H1 (cell line): ENCODE results near the gene CCDC116. TPM values are rescaled to one million over a fixed set of nuclear protein-coding genes. Genes with fewer than 3 reads are reported as not detected.

ENCODE experiments used
- CTCF ChIA-PET: fragments of 300-600 bp; sonication (Branson Sonifier 250); formaldehyde crosslinking; loops from one replicate; lab custom pipeline; 2021; ENCODE audit not compliant: partially characterized antibody; lab: Charles Lee
- POLR2A ChIA-PET: fragments of 300-600 bp; sonication (Branson Sonifier 250); formaldehyde crosslinking; loops from one replicate; lab custom pipeline; 2021; ENCODE audit warnings: inconsistent platforms; ENCODE audit not compliant: partially characterized antibody; lab: Charles Lee
- DNase-seq, 2 experiments: peaks; one replicate each; pipeline versions ENCODE4 v3.0.0 to v3.0.0-alpha.2; 2010 to 2022; ENCODE audit warnings: low spot score in 2 of 2, low read depth in 1 of 2, mixed read lengths in 1 of 2
- FAIRE-seq: peaks from 2 replicates; lab custom pipeline; 2011; peaks lifted over from hg19 to GRCh38; lab: Jason Lieb, UNC
- H2AFZ ChIP-seq: 2 replicates; pipeline ENCODE4 v1.8.1; 2012; ENCODE audit warnings: low read length, inconsistent platforms
- H2AK5ac ChIP-seq: 2 replicates; pipeline ENCODE4 v1.6.1; 2013; ENCODE audit warnings: low read depth, low read length
- H2BK120ac ChIP-seq: replicated peaks from 2 replicates; pipeline ENCODE3; 2013; ENCODE audit warnings: low read depth, low read length, inconsistent platforms
- H2BK12ac ChIP-seq: 2 replicates; pipeline ENCODE4 v1.6.1; 2013; ENCODE audit warnings: low read depth, low read length
- H2BK15ac ChIP-seq: 2 replicates; pipeline ENCODE4 v1.6.1; 2013; ENCODE audit warnings: low read length
- H2BK20ac ChIP-seq: 2 replicates; pipeline ENCODE4 v1.6.1; 2013; ENCODE audit warnings: low read length
- H2BK5ac ChIP-seq: 2 replicates; pipeline ENCODE4 v1.6.1; 2013; ENCODE audit warnings: low read depth, low read length
- H3K14ac ChIP-seq: 2 replicates; pipeline ENCODE4 v1.6.1; 2013; ENCODE audit warnings: inconsistent platforms; ENCODE audit not compliant: insufficient read length
- H3K18ac ChIP-seq: 2 replicates; pipeline ENCODE4 v1.6.1; 2013; ENCODE audit warnings: low read length; ENCODE audit errors: extremely low read depth
- H3K23ac ChIP-seq: 2 replicates; pipeline ENCODE4 v1.6.1; 2013; ENCODE audit warnings: inconsistent platforms; ENCODE audit not compliant: insufficient read length
- H3K23me2 ChIP-seq: 2 replicates; pipeline ENCODE4 v1.6.1; 2013; ENCODE audit warnings: low read depth, low read length
- H3K27ac ChIP-seq: 2 replicates; pipeline ENCODE4 v1.6.1; 2011; ENCODE audit warnings: low read depth, low read length, inconsistent platforms
- H3K27me3 ChIP-seq, 4 experiments: replicated peaks in 1 of 4; 1 replicate in 1 of 4; 2 replicates in 3 of 4; pipeline versions ENCODE4 v1.6.1 to v1.8.1; 2011 to 2013; ENCODE audit warnings: low read length in 3 of 4, mild to moderate bottlenecking in 3 of 4, inconsistent platforms in 2 of 4, mixed read lengths in 2 of 4, moderate library complexity in 1 of 4; ENCODE audit not compliant: control insufficient read depth in 3 of 4, insufficient read depth in 3 of 4; ENCODE audit errors: extremely low read depth in 1 of 4
- H3K36me3 ChIP-seq, 4 experiments: 2 replicates each; pipeline versions ENCODE4 v1.6.1 to v1.8.1; 2011 to 2013; ENCODE audit warnings: mild to moderate bottlenecking in 4 of 4, low read length in 3 of 4, moderate library complexity in 2 of 4, control low read depth in 1 of 4, inconsistent platforms in 1 of 4; ENCODE audit not compliant: insufficient read depth in 4 of 4, control insufficient read depth in 2 of 4
- H3K4ac ChIP-seq: replicated peaks from 2 replicates; pipeline ENCODE3; 2013; ENCODE audit warnings: low read length, low read depth, mixed read lengths, inconsistent platforms; ENCODE audit not compliant: insufficient read length
- H3K4me1 ChIP-seq, 4 experiments: replicated peaks in 1 of 4; 1 replicate in 1 of 4; 2 replicates in 3 of 4; pipeline versions ENCODE4 v1.6.1 to v1.8.1; 2011 to 2013; ENCODE audit warnings: low read length in 3 of 4, inconsistent platforms in 2 of 4, mixed read lengths in 1 of 4; ENCODE audit not compliant: insufficient read depth in 4 of 4, control insufficient read depth in 3 of 4
- H3K4me2 ChIP-seq, 2 experiments: 2 replicates each; pipeline versions ENCODE4 v1.6.1 to v1.8.1; 2011 to 2013; ENCODE audit warnings: low read depth in 2 of 2, low read length in 2 of 2, control low read depth in 1 of 2, inconsistent platforms in 1 of 2, mild to moderate bottlenecking in 1 of 2; ENCODE audit not compliant: insufficient read depth in 1 of 2
- H3K4me3 ChIP-seq, 4 experiments: fragments of 200-600, 300-600 bp in 1 of 4; sonication (generic), shearing (Covaris generic), sonication (Bioruptor Twin) in 1 of 4; 2 replicates each; pipeline versions ENCODE4 v1.5.1 to v1.8.1; 2011 to 2016; ENCODE audit warnings: low read length in 4 of 4, low read depth in 3 of 4, control low read depth in 2 of 4, inconsistent platforms in 2 of 4, mild to moderate bottlenecking in 2 of 4, mixed read lengths in 1 of 4, moderate library complexity in 1 of 4; ENCODE audit not compliant: insufficient read depth in 2 of 4; ENCODE audit errors: extremely low read depth in 1 of 4
- H3K56ac ChIP-seq: replicated peaks from 2 replicates; pipeline ENCODE3; 2013; ENCODE audit warnings: low read depth, mild to moderate bottlenecking, mixed read lengths, low read length, inconsistent platforms; ENCODE audit not compliant: insufficient read length
- H3K79me1 ChIP-seq: 2 replicates; pipeline ENCODE4 v1.6.1; 2013; ENCODE audit warnings: low read depth, low read length, control low read depth
- H3K79me2 ChIP-seq, 2 experiments: 2 replicates each; pipeline versions ENCODE4 v1.6.1 to v1.8.1; 2012 to 2013; ENCODE audit warnings: low read length in 2 of 2, mild to moderate bottlenecking in 2 of 2, inconsistent platforms in 1 of 2; ENCODE audit not compliant: insufficient read depth in 2 of 2, control insufficient read depth in 1 of 2
- H3K9ac ChIP-seq, 4 experiments: replicated peaks in 1 of 4; 1 replicate in 1 of 4; 2 replicates in 3 of 4; pipeline versions ENCODE4 v1.6.1 to v1.8.1; 2011 to 2013; ENCODE audit warnings: low read depth in 3 of 4, low read length in 3 of 4, control low read depth in 2 of 4, mild to moderate bottlenecking in 2 of 4, moderate library complexity in 2 of 4, inconsistent platforms in 1 of 4; ENCODE audit errors: extremely low read depth in 1 of 4
- H3K9me3 ChIP-seq, 2 experiments: 2 replicates each; pipeline versions ENCODE4 v1.6.1 to v1.8.1; 2012 to 2013; ENCODE audit warnings: mild to moderate bottlenecking in 2 of 2, moderate library complexity in 2 of 2, control low read depth in 1 of 2, inconsistent platforms in 1 of 2, low read depth in 1 of 2, low read length in 1 of 2, mixed read lengths in 1 of 2; ENCODE audit not compliant: insufficient read depth in 2 of 2
- H4K20me1 ChIP-seq, 2 experiments: replicated peaks in 1 of 2; 2 replicates each; pipeline versions ENCODE3 to v1.8.1; 2011 to 2013; ENCODE audit warnings: inconsistent platforms in 2 of 2, low read length in 2 of 2, mild to moderate bottlenecking in 1 of 2; ENCODE audit not compliant: insufficient read depth in 2 of 2, control insufficient read depth in 1 of 2
- H4K5ac ChIP-seq: 2 replicates; pipeline ENCODE4 v1.6.1; 2013; ENCODE audit warnings: low read length, low read depth, mixed read lengths, inconsistent platforms; ENCODE audit not compliant: insufficient read length
- H4K8ac ChIP-seq: 2 replicates; pipeline ENCODE4 v1.8.0; 2013; ENCODE audit warnings: mild to moderate bottlenecking, moderate library complexity, low read length, inconsistent platforms; ENCODE audit not compliant: insufficient read depth; ENCODE audit errors: extremely low read depth
- H4K91ac ChIP-seq: replicated peaks from 2 replicates; pipeline ENCODE3; 2013; ENCODE audit warnings: low read length, mixed read lengths, inconsistent platforms; ENCODE audit not compliant: insufficient read length
- BACH1 ChIP-seq: IDR thresholded peaks from 2 replicates; pipeline ENCODE4 v1.6.1; 2012; ENCODE audit warnings: low read length, improper control_type of control experiment
- CTCF ChIP-seq, 3 experiments: IDR thresholded peaks; 1 replicate in 2 of 3; 2 replicates in 1 of 3; pipeline versions ENCODE4 v1.5.1 to v1.6.1; 2011; ENCODE audit warnings: low read length in 3 of 3, mild to moderate bottlenecking in 3 of 3, inconsistent platforms in 2 of 3, low read depth in 1 of 3, moderate library complexity in 1 of 3; ENCODE audit not compliant: insufficient read depth in 1 of 3; ENCODE audit errors: control extremely low read depth in 1 of 3
- KDM5A ChIP-seq: fragments of 200-600 bp; IDR thresholded peaks from 2 replicates; pipeline ENCODE4 v1.7.1; 2012; ENCODE audit warnings: mild to moderate bottlenecking, low read length, inconsistent platforms, mixed read lengths
- NRF1 ChIP-seq: IDR thresholded peaks from 2 replicates; pipeline ENCODE4 v1.6.1; 2011; ENCODE audit warnings: mild to moderate bottlenecking, low read depth, low read length, improper control_type of control experiment
- POLR2A ChIP-seq, 2 experiments: IDR thresholded peaks; 1 replicate in 1 of 2; 2 replicates in 1 of 2; pipeline ENCODE4 v1.6.1; 2011; ENCODE audit warnings: low read depth in 2 of 2, low read length in 2 of 2, mild to moderate bottlenecking in 2 of 2; ENCODE audit errors: control extremely low read depth in 1 of 2
- POU5F1 ChIP-seq: IDR thresholded peaks from 2 replicates; pipeline ENCODE4 v1.6.1; 2011; ENCODE audit warnings: low read depth, mild to moderate bottlenecking, low read length, moderate library complexity
- RAD21 ChIP-seq, 2 experiments: IDR thresholded peaks in 1 of 2; conservative IDR thresholded peaks in 1 of 2; 2 replicates each; pipeline ENCODE4 v1.6.1; 2011; ENCODE audit warnings: low read depth in 2 of 2, low read length in 2 of 2, improper control_type of control experiment in 1 of 2, inconsistent platforms in 1 of 2, mild to moderate bottlenecking in 1 of 2, moderate library complexity in 1 of 2
- SP4 ChIP-seq: IDR thresholded peaks from 2 replicates; pipeline ENCODE4 v1.6.1; 2012; ENCODE audit warnings: low read length, inconsistent platforms
- TEAD4 ChIP-seq: IDR thresholded peaks from 2 replicates; pipeline ENCODE4 v1.6.1; 2012; ENCODE audit warnings: low read depth, low read length, inconsistent platforms, mixed read lengths
- WGBS, 2 experiments: shearing (Covaris generic) in 1 of 2; methylation state at CpG; one replicate each; pipeline versions ENCODE4 v1.1.6 to v1.1.7; 2013 to 2015; ENCODE audit warnings: low lambda C conversion rate in 2 of 2, mixed read lengths in 2 of 2, inconsistent platforms in 1 of 2, low coverage in 1 of 2, missing lambda C conversion rate in 1 of 2; ENCODE audit not compliant: insufficient replicate concordance in 2 of 2, insufficient coverage in 1 of 2, insufficient read length in 1 of 2; ENCODE audit errors: extremely low coverage in 1 of 2, missing lambda C conversion rate in 1 of 2; 5-methylcytosine and 5-hydroxymethylcytosine counted together
- polyA plus RNA-seq, 7 experiments: library from polyadenylated mRNA; depleted of rRNA in 3 of 7; stranded (reverse) in 5 of 7; unstranded in 2 of 7; fragments of >200 nt in 5 of 7; fragments of 200-250 nt in 2 of 7; gene quantifications; 1 replicate in 5 of 7; 2 replicates in 1 of 7; 4 replicates in 1 of 7; pipeline versions ENCODE4 v1.2.1 to v1.2.3, GENCODE V29; 2011 to 2013; ENCODE audit warnings: missing spikeins in 2 of 7, mixed read lengths in 2 of 7
- total RNA-seq: library from RNA; stranded (reverse); fragmentation: NEBNext Ultra II Directional; extraction: Animal tissue kit (Norgen Biotek cat#: 25700); gene quantifications from 2 replicates; pipeline ENCODE4 v1.2.1, GENCODE V29; 2021

Gene CCDC116
- total and polyA plus RNA-seq, 2 of the 8 experiments (the other 6 are each of a cell fraction or from before 2014, with no cell fraction given), result 0.08 TPM; not detected in 1

- H3K4me3 ChIP-seq, result no peak overlapping the region
- peak in 1 of 2 experiments; percentile 91 for DNase-seq
- no peak overlapping the region for H3K4ac ChIP-seq
- H3K4me1 ChIP-seq, result peaks cover 0 to 3% (median 2%) of the 10 kb centered on the region in 4 experiments; a peak in 4 of 7 replicates
- H3K27ac ChIP-seq, result no peak overlapping the region
- H3K27me3 ChIP-seq, result no peaks in the 10 kb centered on the region
- no peak overlapping the region for H3K14ac ChIP-seq
- no peak overlapping the region for H2BK12ac ChIP-seq
- FAIRE-seq, result peak; percentile 7
- peaks cover 0 to 21% of the 10 kb centered on the region in 2 experiments; a peak in 1 of 4 replicates for H3K79me2 ChIP-seq
- no peak overlapping the region for H3K56ac ChIP-seq
- CTCF ChIA-PET, result interaction anchor here (1.0 to 24.1 kb wide), 15 partner anchors 9 to 335 kb away, joined by 3 to 499 read pairs (median 5); partner anchors contain the start of genes CCDC116 and SDF2L1
- no peaks in the 10 kb centered on the region for H3K9me3 ChIP-seq
- H3K23ac ChIP-seq, result no peak overlapping the region
- H2BK15ac ChIP-seq, result no peak overlapping the region
- no peak overlapping the region for H3K18ac ChIP-seq
- no peak overlapping the region for H2BK5ac ChIP-seq
- no peak overlapping the region for H4K5ac ChIP-seq
- WGBS, 2 experiments, result 38% methylated on average over 8 of the region's 8 CpGs; no CpG with 5 or more reads in 1 of the 2 experiments
- H2AK5ac ChIP-seq, result no peak overlapping the region
- H3K79me1 ChIP-seq, result peaks cover 15% of the 10 kb centered on the region
- H4K20me1 ChIP-seq, result peaks cover 32 to 41% of the 10 kb centered on the region in 2 experiments
- H3K36me3 ChIP-seq, result peaks cover 0 to 15% (median 3%) of the 10 kb centered on the region in 4 experiments; a peak in 4 of 8 replicates
- no peak overlapping the region for H3K4me2 ChIP-seq
- no peak overlapping the region for H4K91ac ChIP-seq
- H4K8ac ChIP-seq, result no peak overlapping the region
- H2BK20ac ChIP-seq, result no peak overlapping the region
- POLR2A ChIA-PET, result interaction anchor here (0.8 to 2.3 kb wide), 4 partner anchors 9 to 49 kb away, joined by 3 to 7 read pairs (median 4); no protein-coding TSS in a partner anchor
- H2AFZ ChIP-seq, result no peak overlapping the region
- no peak overlapping the region for H2BK120ac ChIP-seq
- no peak overlapping the region for H3K9ac ChIP-seq
- H3K23me2 ChIP-seq, result no peaks in the 10 kb centered on the region; the same call in 1 of the 2 replicates
- no peak for TF ChIP-seq POU5F1
- no peak for TF ChIP-seq KDM5A
- TF ChIP-seq TEAD4, result 0 out of 2 replicates have a peak, but pooled peaks have one; percentile 6
- 0 out of 3 replicates have a peak, but pooled peaks of 1 of the 2 experiments have one; percentile 31 for TF ChIP-seq POLR2A (IDR thresholded peaks at IDR 0.05; ENCODE audit: control extremely low read depth in 1 of 2, low read depth in 2 of 2, low read length in 2 of 2)
- peak; percentile 60; the same call in 1 of the 2 replicates for TF ChIP-seq SP4
- TF ChIP-seq CTCF (IDR thresholded peaks at IDR 0.05; ENCODE audit: control extremely low read depth in 1 of 3, insufficient read depth in 1 of 3, low read depth in 1 of 3, low read length in 3 of 3), result peak; percentile 66 to 86 (median 79)
- no peak for TF ChIP-seq NRF1
- peak; percentile 37 to 47; a peak in 3 of 4 replicates for TF ChIP-seq RAD21 (IDR thresholded peaks at IDR 0.05 in 1 of 2, conservative IDR thresholded peaks at IDR 0.05 in 1 of 2; ENCODE audit: low read depth in 2 of 2, low read length in 2 of 2)
- TF ChIP-seq BACH1, result peak; percentile 70
These were observed 8.3 kb upstream of the CCDC116 start for GRCh38 chr22:21624120-21624879.
